SK-N-SH treated with all-trans-retinoic acid at 6 μM for 48 hours (cell line): Measurements from ENCODE around the gene PIPOX.

Experiments
- ARNTL ChIP-seq: fragments of 450-650 bp; formaldehyde crosslinking; IDR thresholded peaks from 2 replicates; pipeline ENCODE4 v1.5.0; 2020; ENCODE audit warnings: low read depth, mild to moderate bottlenecking, moderate library complexity, borderline replicate concordance
- BACH2 ChIP-seq: fragments of 250-450 bp; sonication (Bioruptor Pico); IDR thresholded peaks from 2 replicates; pipeline ENCODE4 v1.9.0; 2021; ENCODE audit warnings: mild to moderate bottlenecking, borderline replicate concordance
- CSDC2 ChIP-seq: fragments of 250-450 bp; sonication (Bioruptor Pico); IDR thresholded peaks from 2 replicates; pipeline ENCODE4 v1.5.0; 2020; ENCODE audit warnings: mild to moderate bottlenecking, moderate library complexity
- ISL1 ChIP-seq: fragments of 250-450 bp; sonication (Bioruptor Pico); IDR thresholded peaks from 2 replicates; pipeline ENCODE4 v2.1.2; 2022; ENCODE audit warnings: mild to moderate bottlenecking, moderate library complexity
- RARB ChIP-seq: fragments of 250-450 bp; sonication (Bioruptor Pico); IDR thresholded peaks from 2 replicates; pipeline ENCODE4 v1.8.0; 2021; ENCODE audit warnings: mild to moderate bottlenecking, moderate library complexity
- SNAI2 ChIP-seq: fragments of 250-450 bp; sonication (Bioruptor Pico); IDR thresholded peaks from 2 replicates; pipeline ENCODE4 v1.5.0; 2020; ENCODE audit warnings: mild to moderate bottlenecking, moderate library complexity
- ZC3H10 ChIP-seq: fragments of 250-450 bp; sonication (Bioruptor Pico); IDR thresholded peaks from 2 replicates; pipeline ENCODE4 v1.5.1; 2021; ENCODE audit warnings: mild to moderate bottlenecking, moderate library complexity
- ZFP3 ChIP-seq: fragments of 250-450 bp; sonication (Bioruptor Pico); IDR thresholded peaks from 2 replicates; pipeline ENCODE4 v1.5.0; 2020; ENCODE audit warnings: mild to moderate bottlenecking, moderate library complexity
- ZFP30 ChIP-seq: fragments of 450-650 bp; formaldehyde crosslinking; IDR thresholded peaks from 2 replicates; pipeline ENCODE4 v1.5.0; 2022; ENCODE audit warnings: mild to moderate bottlenecking, moderate library complexity
- ZNF70 ChIP-seq: fragments of 450-650 bp; formaldehyde crosslinking; IDR thresholded peaks from 2 replicates; pipeline ENCODE4 v1.5.0; 2020; ENCODE audit warnings: mild to moderate bottlenecking, moderate library complexity
- ZNF8 ChIP-seq: fragments of 450-650 bp; formaldehyde crosslinking; IDR thresholded peaks from 2 replicates; pipeline ENCODE4 v1.5.0; 2020; ENCODE audit warnings: mild to moderate bottlenecking, moderate library complexity
- TF ChIP-seq, protein P1 (sequence below): fragments of 250-450 bp; sonication (Bioruptor Pico); IDR thresholded peaks from 2 replicates; pipeline ENCODE4 v1.5.0; 2020; ENCODE audit warnings: mild to moderate bottlenecking, moderate library complexity
- TF ChIP-seq, protein P2 (sequence below): fragments of 250-450 bp; sonication (Bioruptor Pico); IDR thresholded peaks from 2 replicates; pipeline ENCODE4 v1.5.1; 2020; ENCODE audit warnings: low read depth, mild to moderate bottlenecking, moderate library complexity
- TF ChIP-seq, protein P3 (sequence below): fragments of 250-450 bp; sonication (Bioruptor Pico); IDR thresholded peaks from 2 replicates; pipeline ENCODE4 v1.5.1; 2021; ENCODE audit warnings: mild to moderate bottlenecking, moderate library complexity

DNA sequence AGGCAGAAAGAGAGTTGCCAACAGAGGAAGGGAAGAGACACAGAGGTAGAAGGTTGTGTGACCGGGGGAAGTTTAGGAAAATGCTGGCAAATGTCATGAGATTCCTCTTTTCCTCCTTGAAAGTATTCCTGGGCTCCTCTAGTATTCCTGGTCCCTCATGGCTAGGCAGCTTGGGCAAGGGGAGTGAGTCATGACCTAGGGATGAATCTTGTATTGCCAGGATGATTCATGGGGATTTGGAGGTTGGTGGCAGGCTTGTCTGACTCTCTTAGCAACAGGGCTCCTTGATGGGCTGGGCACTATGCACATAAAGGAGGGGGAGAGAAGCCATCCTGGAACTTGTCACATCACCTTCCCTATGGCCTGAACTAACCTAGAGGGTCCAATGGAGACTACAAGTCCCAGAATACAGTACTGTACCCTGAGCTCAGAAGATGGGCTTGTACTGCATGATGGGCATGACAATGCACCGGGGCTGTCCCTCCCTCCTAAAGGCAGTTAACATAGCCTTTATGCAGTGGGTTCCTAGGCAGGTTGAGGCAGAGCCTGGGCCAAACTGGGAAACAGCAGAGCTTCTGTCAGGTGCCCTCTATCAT lies 35.0 kb upstream of the PIPOX start:
- TF ChIP-seq ZFP3 (CRISPR knock-in tag) (no peak), ZNF8 (CRISPR knock-in tag) (no peak), CSDC2 (CRISPR knock-in tag) (no peak), ZNF70 (CRISPR knock-in tag) (no peak), RARB (CRISPR knock-in tag) (no peak), ZC3H10 (CRISPR knock-in tag) (no peak), ZFP30 (CRISPR knock-in tag) (no peak), BACH2 (no peak), ARNTL (CRISPR knock-in tag) (no peak), SNAI2 (CRISPR knock-in tag) (no peak), ISL1 (no peak)
- TF ChIP-seq, protein P1, sequence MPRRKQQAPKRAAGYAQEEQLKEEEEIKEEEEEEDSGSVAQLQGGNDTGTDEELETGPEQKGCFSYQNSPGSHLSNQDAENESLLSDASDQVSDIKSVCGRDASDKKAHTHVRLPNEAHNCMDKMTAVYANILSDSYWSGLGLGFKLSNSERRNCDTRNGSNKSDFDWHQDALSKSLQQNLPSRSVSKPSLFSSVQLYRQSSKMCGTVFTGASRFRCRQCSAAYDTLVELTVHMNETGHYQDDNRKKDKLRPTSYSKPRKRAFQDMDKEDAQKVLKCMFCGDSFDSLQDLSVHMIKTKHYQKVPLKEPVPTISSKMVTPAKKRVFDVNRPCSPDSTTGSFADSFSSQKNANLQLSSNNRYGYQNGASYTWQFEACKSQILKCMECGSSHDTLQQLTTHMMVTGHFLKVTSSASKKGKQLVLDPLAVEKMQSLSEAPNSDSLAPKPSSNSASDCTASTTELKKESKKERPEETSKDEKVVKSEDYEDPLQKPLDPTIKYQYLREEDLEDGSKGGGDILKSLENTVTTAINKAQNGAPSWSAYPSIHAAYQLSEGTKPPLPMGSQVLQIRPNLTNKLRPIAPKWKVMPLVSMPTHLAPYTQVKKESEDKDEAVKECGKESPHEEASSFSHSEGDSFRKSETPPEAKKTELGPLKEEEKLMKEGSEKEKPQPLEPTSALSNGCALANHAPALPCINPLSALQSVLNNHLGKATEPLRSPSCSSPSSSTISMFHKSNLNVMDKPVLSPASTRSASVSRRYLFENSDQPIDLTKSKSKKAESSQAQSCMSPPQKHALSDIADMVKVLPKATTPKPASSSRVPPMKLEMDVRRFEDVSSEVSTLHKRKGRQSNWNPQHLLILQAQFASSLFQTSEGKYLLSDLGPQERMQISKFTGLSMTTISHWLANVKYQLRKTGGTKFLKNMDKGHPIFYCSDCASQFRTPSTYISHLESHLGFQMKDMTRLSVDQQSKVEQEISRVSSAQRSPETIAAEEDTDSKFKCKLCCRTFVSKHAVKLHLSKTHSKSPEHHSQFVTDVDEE (CRISPR knock-in tag), result no peak
- TF ChIP-seq, protein P2, sequence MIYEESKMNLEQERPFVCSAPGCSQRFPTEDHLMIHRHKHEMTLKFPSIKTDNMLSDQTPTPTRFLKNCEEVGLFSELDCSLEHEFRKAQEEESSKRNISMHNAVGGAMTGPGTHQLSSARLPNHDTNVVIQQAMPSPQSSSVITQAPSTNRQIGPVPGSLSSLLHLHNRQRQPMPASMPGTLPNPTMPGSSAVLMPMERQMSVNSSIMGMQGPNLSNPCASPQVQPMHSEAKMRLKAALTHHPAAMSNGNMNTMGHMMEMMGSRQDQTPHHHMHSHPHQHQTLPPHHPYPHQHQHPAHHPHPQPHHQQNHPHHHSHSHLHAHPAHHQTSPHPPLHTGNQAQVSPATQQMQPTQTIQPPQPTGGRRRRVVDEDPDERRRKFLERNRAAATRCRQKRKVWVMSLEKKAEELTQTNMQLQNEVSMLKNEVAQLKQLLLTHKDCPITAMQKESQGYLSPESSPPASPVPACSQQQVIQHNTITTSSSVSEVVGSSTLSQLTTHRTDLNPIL (CRISPR knock-in tag), result no peak
- TF ChIP-seq, protein P3, sequence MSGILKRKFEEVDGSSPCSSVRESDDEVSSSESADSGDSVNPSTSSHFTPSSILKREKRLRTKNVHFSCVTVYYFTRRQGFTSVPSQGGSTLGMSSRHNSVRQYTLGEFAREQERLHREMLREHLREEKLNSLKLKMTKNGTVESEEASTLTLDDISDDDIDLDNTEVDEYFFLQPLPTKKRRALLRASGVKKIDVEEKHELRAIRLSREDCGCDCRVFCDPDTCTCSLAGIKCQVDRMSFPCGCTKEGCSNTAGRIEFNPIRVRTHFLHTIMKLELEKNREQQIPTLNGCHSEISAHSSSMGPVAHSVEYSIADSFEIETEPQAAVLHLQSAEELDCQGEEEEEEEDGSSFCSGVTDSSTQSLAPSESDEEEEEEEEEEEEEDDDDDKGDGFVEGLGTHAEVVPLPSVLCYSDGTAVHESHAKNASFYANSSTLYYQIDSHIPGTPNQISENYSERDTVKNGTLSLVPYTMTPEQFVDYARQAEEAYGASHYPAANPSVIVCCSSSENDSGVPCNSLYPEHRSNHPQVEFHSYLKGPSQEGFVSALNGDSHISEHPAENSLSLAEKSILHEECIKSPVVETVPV (CRISPR knock-in tag), result no peak
